ENCODE data around the gene ZXDC.

- no peak for TF ChIP-seq EZH2 (IDR thresholded peaks at IDR 0.05)
- no peak for TF ChIP-seq POLR2AphosphoS5 (IDR thresholded peaks at IDR 0.05; ENCODE audit: borderline replicate concordance, low read depth, low read length)
- no peak for TF ChIP-seq FOXP2 (optimal IDR thresholded peaks at IDR 0.05; ENCODE audit: control extremely low read depth, extremely low read length, insufficient read depth)
Measured at GRCh38 chr3:126466886-126467610, 8.6 kb downstream of the ZXDC start.

Measured in SK-N-MC (cell line).